ENCODE data around the gene MASP2. TPM values are rescaled to one million over a fixed set of nuclear protein-coding genes. Genes with fewer than 3 reads are reported as not detected.

The MASP2 gene
- polyA plus RNA-seq, 2 of the 4 experiments (the other 2 are of a cell fraction), result 0.08 TPM; not detected in 1

GRCh38 chr1:11024874-11025203 lies 22.2 kb downstream of the MASP2 start:
- no peak for TF ChIP-seq FOSB (CRISPR knock-in tag; IDR thresholded peaks at IDR 0.05)
- no peak for TF ChIP-seq ATOH8 (CRISPR knock-in tag; IDR thresholded peaks at IDR 0.05; ENCODE audit: low read depth)
- TF ChIP-seq ZNF302 (CRISPR knock-in tag; IDR thresholded peaks at IDR 0.05), result no peak
- TF ChIP-seq JUNB (IDR thresholded peaks at IDR 0.05), result no peak
- no peak for TF ChIP-seq RARB (CRISPR knock-in tag; IDR thresholded peaks at IDR 0.05)
- no peak for TF ChIP-seq GATA3 (IDR thresholded peaks at IDR 0.05; ENCODE audit: borderline replicate concordance)
- no peak for TF ChIP-seq SREBF2 (IDR thresholded peaks at IDR 0.05)
- H3K27ac ChIP-seq, result no peak overlapping the region
- WGBS (ENCODE audit: missing lambda C conversion rate), result 100% methylated on average over 2 of the region's 2 CpGs
- H3K4me3 ChIP-seq, result no peak overlapping the region
- ChIA-PET CTCF (interaction anchor here (2.1 kb wide), 1 partner anchor 13 kb away, joined by 6 read pairs; no protein-coding TSS in a partner anchor), POLR2A (interaction anchor here (1.5 kb wide), 1 partner anchor 12 kb away, joined by 4 read pairs; the partner anchor contains the start of gene TARDBP)
- DNase-seq (ENCODE audit: low read depth in 1 of 2, low spot score in 1 of 2) (no peak), ATAC-seq (no peak), FAIRE-seq (no peak)
- H3K4me1 ChIP-seq, result no peaks in the 10 kb centered on the region
- no peak overlapping the region for H3K4me2 ChIP-seq
- no peaks in the 10 kb centered on the region for H3K9me3 ChIP-seq

GRCh38 chr1:11024154-11024873 lies 22.7 kb downstream of the MASP2 start:
- no peaks in the 10 kb centered on the region for H3K9me3 ChIP-seq
- ChIA-PET POLR2A (interaction anchor here (1.5 kb wide), 1 partner anchor 12 kb away, joined by 4 read pairs; the partner anchor contains the start of gene TARDBP), CTCF (interaction anchor here (2.1 kb wide), 1 partner anchor 13 kb away, joined by 6 read pairs; no protein-coding TSS in a partner anchor)
- no peak overlapping the region for H3K27ac ChIP-seq
- ATAC-seq (no peak), DNase-seq (ENCODE audit: low read depth in 1 of 2, low spot score in 1 of 2) (no peak), FAIRE-seq (no peak)
- no peaks in the 10 kb centered on the region for H3K4me1 ChIP-seq
- TF ChIP-seq ZSCAN20 (CRISPR knock-in tag; IDR thresholded peaks at IDR 0.05), result no peak
- TF ChIP-seq MAZ (IDR thresholded peaks at IDR 0.05; ENCODE audit: borderline replicate concordance, low read depth, low read length), result no peak
- no peak for TF ChIP-seq CHD4 (IDR thresholded peaks at IDR 0.05; ENCODE audit: borderline replicate concordance)
- TF ChIP-seq FOXS1 (CRISPR knock-in tag; IDR thresholded peaks at IDR 0.05), result no peak
- no peak for TF ChIP-seq CBX2 (IDR thresholded peaks at IDR 0.05; ENCODE audit: borderline replicate concordance, low read depth)
- no peak for TF ChIP-seq REST (IDR thresholded peaks at IDR 0.05)
- TF ChIP-seq ZNF302 (CRISPR knock-in tag; IDR thresholded peaks at IDR 0.05), result no peak
- no peak for TF ChIP-seq EHF (CRISPR knock-in tag; IDR thresholded peaks at IDR 0.05)
- no peak for TF ChIP-seq TP53 (CRISPR knock-in tag; IDR thresholded peaks at IDR 0.05)
- TF ChIP-seq CHD2 (IDR thresholded peaks at IDR 0.05; ENCODE audit: low read length, partially characterized antibody), result no peak
- no peak for TF ChIP-seq HMGXB4 (CRISPR knock-in tag; IDR thresholded peaks at IDR 0.05; ENCODE audit: borderline replicate concordance)
- TF ChIP-seq MYC (IDR thresholded peaks at IDR 0.05; ENCODE audit: borderline replicate concordance, low read length), result no peak
- TF ChIP-seq ELK1 (IDR thresholded peaks at IDR 0.05; ENCODE audit: low read depth, low read length), result no peak
- TF ChIP-seq PBX3 (IDR thresholded peaks at IDR 0.05), result no peak
- no peak for TF ChIP-seq USF2 (IDR thresholded peaks at IDR 0.05)
- TF ChIP-seq RNF2 (IDR thresholded peaks at IDR 0.05; ENCODE audit: borderline replicate concordance, low read depth), result no peak
- no peak for TF ChIP-seq HOXA7 (CRISPR knock-in tag; IDR thresholded peaks at IDR 0.05)
- TF ChIP-seq NPAS2 (CRISPR knock-in tag; IDR thresholded peaks at IDR 0.05; ENCODE audit: borderline replicate concordance), result no peak
- no peak for TF ChIP-seq EHMT2 (IDR thresholded peaks at IDR 0.05; ENCODE audit: low read depth)
- no peak overlapping the region for H3K4me2 ChIP-seq
- WGBS (ENCODE audit: missing lambda C conversion rate), result 90% methylated on average over 3 of the region's 3 CpGs
- no peak overlapping the region for H3K4me3 ChIP-seq

All from A549 (cell line).